ENCODE measurements around the gene MRAP.

MRAP gene

DNA sequence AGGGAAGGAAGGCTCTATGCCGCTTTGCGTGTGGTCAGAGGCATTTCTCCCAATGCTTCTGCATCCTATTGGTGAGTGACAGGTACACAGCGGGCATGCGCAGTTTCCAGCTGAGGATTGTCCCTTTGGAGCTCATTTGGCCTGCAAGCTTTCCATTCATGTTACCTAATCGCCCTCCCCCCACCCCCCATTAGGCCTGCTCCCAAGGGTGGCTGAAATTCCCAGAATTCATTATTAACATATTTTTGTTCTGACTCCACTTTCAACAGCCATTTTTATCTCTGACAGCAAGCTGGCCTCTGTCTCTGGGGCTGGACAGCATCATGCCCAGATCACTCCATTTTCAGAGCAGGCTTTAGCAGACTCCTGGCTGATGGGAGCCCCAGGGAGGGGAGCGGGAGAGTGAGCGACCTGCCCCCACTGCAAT lies 45.4 kb upstream of the MRAP start:
- H3K27ac ChIP-seq (ENCODE audit: low read depth, low read length), result no peak overlapping the region

GRCh38 chr21:32256251-32256650 lies 42.4 kb upstream of the MRAP start:
- no peak overlapping the region for H3K4me2 ChIP-seq (ENCODE audit: low read length)
- no peak overlapping the region for H3K4me3 ChIP-seq (ENCODE audit: low read length)
- no peaks in the 10 kb centered on the region for H3K4me1 ChIP-seq (ENCODE audit: control insufficient read depth, low read length)
- no peaks in the 10 kb centered on the region for H3K36me3 ChIP-seq (ENCODE audit: control insufficient read depth, low read length)
- peaks cover 4% of the 10 kb centered on the region; the same call in 1 of the 2 replicates for H3K9me3 ChIP-seq (ENCODE audit: control insufficient read depth, insufficient read depth, low read length)
- no peak overlapping the region for H3K27ac ChIP-seq (ENCODE audit: low read depth, low read length)
- TF ChIP-seq EZH2phosphoT487 (IDR thresholded peaks at IDR 0.05; ENCODE audit: borderline replicate concordance, low read length), result no peak
- no peaks in the 10 kb centered on the region for H3F3A ChIP-seq (ENCODE audit: control insufficient read depth, insufficient read depth)
- H3K27me3 ChIP-seq (ENCODE audit: control insufficient read depth, low read length), result peaks cover 14% of the 10 kb centered on the region
- H4K20me1 ChIP-seq (ENCODE audit: control insufficient read depth, insufficient read depth, low read depth, low read length), result no peaks in the 10 kb centered on the region
- H3K9me2 ChIP-seq (replicated peaks; ENCODE audit: control insufficient read depth, low read length), result no peaks in the 10 kb centered on the region
- no peaks in the 10 kb centered on the region for H3K79me2 ChIP-seq (ENCODE audit: control insufficient read depth, low read length)

More for the DNA sequence above, 45.4 kb upstream of the MRAP start:
- Histone ChIP-seq H3K79me2 (ENCODE audit: control insufficient read depth, low read length) (no peaks in the 10 kb centered on the region), H3K9me2 (replicated peaks; ENCODE audit: control insufficient read depth, low read length) (no peaks in the 10 kb centered on the region), H3K9me3 (ENCODE audit: control insufficient read depth, insufficient read depth, low read length) (peaks cover 13% of the 10 kb centered on the region; the same call in 1 of the 2 replicates), H3F3A (ENCODE audit: control insufficient read depth, insufficient read depth) (no peaks in the 10 kb centered on the region), H3K36me3 (ENCODE audit: control insufficient read depth, low read length) (no peaks in the 10 kb centered on the region), H3K4me1 (ENCODE audit: control insufficient read depth, low read length) (no peaks in the 10 kb centered on the region), H3K27me3 (ENCODE audit: control insufficient read depth, low read length) (peaks cover 14% of the 10 kb centered on the region), H3K4me2 (ENCODE audit: low read length) (no peak overlapping the region), H3K4me3 (ENCODE audit: low read length) (no peak overlapping the region), H4K20me1 (ENCODE audit: control insufficient read depth, insufficient read depth, low read depth, low read length) (no peaks in the 10 kb centered on the region)
- TF ChIP-seq EZH2phosphoT487 (IDR thresholded peaks at IDR 0.05; ENCODE audit: borderline replicate concordance, low read length) (no peak), CTCF (IDR thresholded peaks at IDR 0.05; ENCODE audit: low read depth, low read length, poor library complexity, severe bottlenecking) (no peak)

DNA sequence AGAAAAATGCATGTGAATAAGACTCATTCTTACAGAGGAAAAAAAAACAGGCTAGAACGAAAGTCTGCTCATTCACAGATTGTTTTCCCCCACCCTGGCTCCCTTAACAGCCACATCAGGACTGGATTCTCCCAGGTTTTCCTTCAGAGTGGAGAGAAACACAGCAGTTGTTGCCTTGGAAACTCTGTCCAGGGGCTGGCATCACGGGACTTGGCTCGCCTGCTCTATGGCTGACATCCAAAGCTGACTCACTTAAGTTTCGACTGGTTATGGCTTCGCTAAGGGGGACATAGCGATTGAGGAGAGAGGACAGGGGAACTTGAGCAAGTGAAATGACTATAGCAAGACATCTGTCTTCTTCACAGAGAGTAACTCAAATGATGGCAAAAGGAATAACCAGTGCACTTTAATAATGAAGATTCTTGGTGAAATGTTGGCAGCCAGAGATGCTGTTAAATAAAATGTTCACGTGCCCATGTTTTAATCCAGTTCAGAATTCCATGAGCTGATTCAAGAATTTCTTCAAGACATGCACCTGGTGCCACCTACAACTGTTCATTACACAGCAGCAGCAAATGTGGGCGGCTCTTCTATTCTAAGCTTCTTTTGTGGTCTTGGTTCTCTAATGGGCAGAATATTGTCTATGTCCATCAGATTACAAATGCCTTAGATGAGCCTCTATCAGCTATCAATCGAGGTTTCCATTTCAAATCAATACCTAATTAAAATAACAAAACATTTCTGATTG lies 41.6 kb upstream of the MRAP start:
- H3K79me2 ChIP-seq (ENCODE audit: control insufficient read depth, low read length), result no peaks in the 10 kb centered on the region
- no peak for TF ChIP-seq EZH2phosphoT487 (IDR thresholded peaks at IDR 0.05; ENCODE audit: borderline replicate concordance, low read length)
- no peak for TF ChIP-seq CTCF (IDR thresholded peaks at IDR 0.05; ENCODE audit: low read depth, low read length, poor library complexity, severe bottlenecking)
- peaks cover 14% of the 10 kb centered on the region for H3K27me3 ChIP-seq (ENCODE audit: control insufficient read depth, low read length)
- no peaks in the 10 kb centered on the region for H3K36me3 ChIP-seq (ENCODE audit: control insufficient read depth, low read length)
- no peaks in the 10 kb centered on the region for H3K9me3 ChIP-seq (ENCODE audit: control insufficient read depth, insufficient read depth, low read length)
- H3K4me3 ChIP-seq (ENCODE audit: low read length), result no peak overlapping the region
- no peaks in the 10 kb centered on the region for H3F3A ChIP-seq (ENCODE audit: control insufficient read depth, insufficient read depth)
- H3K4me2 ChIP-seq (ENCODE audit: low read length), result no peak overlapping the region
- no peak overlapping the region for H3K27ac ChIP-seq (ENCODE audit: low read depth, low read length)
- H3K4me1 ChIP-seq (ENCODE audit: control insufficient read depth, low read length), result no peaks in the 10 kb centered on the region
- no peaks in the 10 kb centered on the region for H4K20me1 ChIP-seq (ENCODE audit: control insufficient read depth, insufficient read depth, low read depth, low read length)
- no peaks in the 10 kb centered on the region for H3K9me2 ChIP-seq (replicated peaks; ENCODE audit: control insufficient read depth, low read length)
